T-helper 1 cell treated with Interleukin-12 subunit alpha and Interleukin-12 subunit beta and Interleukin-4 antibody, amounts not matched to agents 30 ng/mL and 1 ng/mL, for 36 hours (primary cell): ENCODE results near the gene ABCC8. TPM values are rescaled to one million over a fixed set of nuclear protein-coding genes. Genes with fewer than 3 reads are reported as not detected.

Experiments used
- intact Hi-C: fragments of 100-400 bp; cut with micrococcal nuclease; formaldehyde crosslinking; loops from one replicate; pipeline ENCODE4 v1.15.1; 2024
- total RNA-seq: library from RNA; stranded (reverse); gene quantifications from 2 replicates; pipeline ENCODE4 v1.2.3, GENCODE V29; 2022

ABCC8 gene
- total RNA-seq, 1 donor from 2014 or later, result not detected

DNA sequence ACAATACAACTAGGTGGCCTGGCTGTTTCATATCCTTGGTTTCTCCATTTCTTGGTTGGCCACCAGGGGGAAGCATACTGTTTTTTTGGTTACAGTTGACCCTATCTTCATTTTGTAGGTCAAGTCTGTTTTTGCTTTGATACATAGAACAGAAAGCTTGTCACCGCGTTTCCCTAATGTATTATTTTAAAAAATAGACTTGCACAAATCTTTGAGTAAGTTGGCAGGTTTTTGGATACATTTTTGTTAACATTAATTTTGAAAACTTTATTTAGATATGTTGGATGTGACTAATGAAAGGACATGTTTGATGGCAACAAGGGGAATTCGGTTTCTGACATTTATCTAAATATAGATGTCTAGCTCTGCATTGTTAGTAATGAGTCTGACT, 122.0 kb downstream of the ABCC8 start:
- intact Hi-C loops, result loop anchor here (1.0 to 10.0 kb wide), 7 partner anchors 30 to 1263 kb away; partner anchors contain the start of genes LDHA and PLEKHA7

DNA sequence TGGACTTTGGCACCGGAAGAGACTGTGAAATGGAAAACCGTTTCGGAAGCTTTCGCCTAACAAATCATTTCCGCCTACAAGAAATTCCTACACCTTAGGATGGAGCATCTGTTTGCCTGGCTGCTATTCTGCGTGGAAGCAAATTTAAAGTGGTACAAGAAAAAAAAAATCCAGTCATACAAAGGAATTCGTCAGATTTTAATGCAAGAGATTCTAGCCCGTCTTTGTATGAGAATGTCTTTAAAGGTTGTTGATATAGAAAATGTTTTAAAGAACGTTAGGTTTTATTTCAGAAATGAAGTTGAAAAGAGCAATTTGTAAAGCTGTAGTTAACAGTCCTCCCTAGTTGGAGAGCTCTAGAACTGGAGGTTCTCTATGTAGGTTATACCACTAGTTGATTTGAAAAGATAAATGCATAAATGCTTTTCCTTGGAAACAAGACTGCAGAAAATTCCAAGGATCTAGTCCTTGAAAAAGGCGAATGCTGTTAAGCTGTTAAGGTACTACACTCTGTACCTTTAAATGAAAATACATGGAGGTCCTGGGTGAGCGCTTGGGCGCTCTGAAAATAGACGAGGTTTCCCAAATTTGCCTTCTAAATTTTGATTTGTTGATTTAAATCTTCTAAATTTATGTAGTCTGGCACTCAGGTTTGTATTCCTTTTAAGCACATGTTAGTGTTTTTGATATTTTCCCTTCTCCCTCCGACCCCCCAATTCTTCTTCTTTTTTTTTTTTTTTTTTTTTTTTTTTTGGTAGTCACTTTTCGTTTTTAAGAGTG, 122.6 kb downstream of the ABCC8 start:
- intact Hi-C loops, result loop anchor here (1.0 to 10.0 kb wide), 12 partner anchors 30 to 1887 kb away; partner anchors contain the start of genes E2F8, LDHA, PLEKHA7 and RPS13

DNA sequence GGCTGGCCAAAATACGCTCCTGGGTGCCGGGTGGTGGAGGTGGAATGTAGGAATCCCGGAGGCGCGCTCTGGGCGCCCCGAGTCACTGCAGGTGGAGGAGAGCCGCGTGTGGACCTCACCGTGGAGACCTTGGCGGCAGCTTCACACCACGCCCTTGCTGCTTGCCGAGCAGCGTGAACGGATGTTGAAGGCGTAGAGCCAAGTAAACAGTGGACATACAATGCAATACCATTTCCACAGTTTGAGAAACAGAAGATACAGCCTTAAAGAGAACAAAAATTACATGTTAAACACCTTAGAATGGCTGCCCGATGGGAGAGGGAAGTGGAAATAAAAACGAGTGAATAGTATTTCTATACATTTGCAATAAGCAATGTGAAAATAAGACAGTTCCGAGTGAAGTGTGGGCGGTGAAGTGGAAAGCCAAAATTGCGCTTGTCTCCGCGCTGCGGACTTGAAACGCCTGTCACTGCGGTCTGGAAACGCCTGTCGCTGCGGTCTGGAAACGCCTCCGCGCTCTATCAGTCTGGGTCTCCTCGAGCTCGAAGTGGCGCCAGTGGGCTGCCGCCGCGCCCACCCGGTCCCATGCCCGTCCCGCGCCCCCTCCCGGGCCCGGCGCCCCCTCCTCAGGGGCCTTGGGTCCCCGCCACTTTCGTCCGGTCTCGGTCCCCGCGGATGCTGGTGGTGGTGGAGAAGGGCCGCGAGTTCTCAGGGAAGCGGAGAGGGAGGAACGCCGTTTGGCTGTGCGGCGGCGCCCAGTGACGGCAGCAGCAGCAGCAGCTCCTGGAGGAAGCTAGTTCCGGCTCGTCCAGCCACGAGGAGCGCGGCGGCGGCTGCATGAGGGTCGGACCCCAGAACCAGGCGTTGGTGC, 123.5 kb downstream of the ABCC8 start:
- intact Hi-C loops, result loop anchor here (1.0 to 10.0 kb wide), 9 partner anchors 56 to 1888 kb away; partner anchors contain the start of genes E2F8, LDHA, PLEKHA7 and RPS13

DNA sequence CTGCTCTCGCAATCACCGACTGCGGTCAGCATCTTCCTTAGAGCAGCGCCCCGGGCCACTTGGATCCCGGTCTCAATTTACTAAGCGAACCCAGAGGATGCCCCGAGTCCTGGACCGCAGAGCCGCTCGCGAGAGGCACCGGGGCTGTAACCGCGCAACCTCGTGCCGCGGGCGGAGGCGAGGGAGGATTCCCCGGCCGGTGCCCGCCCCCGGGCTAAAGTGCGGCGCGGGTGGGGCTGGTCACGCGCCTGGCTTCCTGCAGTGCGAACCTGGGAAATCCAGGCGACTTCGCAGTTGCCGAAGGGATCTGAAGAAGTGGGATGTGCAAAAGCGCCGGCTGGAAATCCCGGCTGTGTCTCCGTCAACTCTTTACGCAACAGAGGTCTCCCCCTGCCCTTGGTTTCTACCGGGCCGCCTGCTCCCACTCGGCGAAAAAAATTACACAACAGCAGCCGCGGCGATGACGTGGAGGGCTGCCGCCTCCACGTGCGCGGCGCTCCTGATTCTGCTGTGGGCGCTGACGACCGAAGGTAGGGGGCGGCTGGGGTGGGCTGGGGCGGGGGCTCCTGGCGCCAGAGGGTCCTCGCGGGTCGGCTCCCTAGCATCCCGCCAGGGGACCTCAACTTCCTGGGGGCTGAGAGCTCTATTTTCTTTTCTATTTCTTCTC, 125.0 kb downstream of the ABCC8 start, which contains the start of gene NCR3LG1:
TSS of gene NCR3LG1 (plus strand) at position 291 of the 667 bp plus-strand sequence. CDS start at position 461, 170 bp downstream.
- intact Hi-C loops, result loop anchor here (1.0 to 10.0 kb wide), 7 partner anchors 54 to 1889 kb away; partner anchors contain the start of genes C11orf58, E2F8, LDHA and PLEKHA7

DNA sequence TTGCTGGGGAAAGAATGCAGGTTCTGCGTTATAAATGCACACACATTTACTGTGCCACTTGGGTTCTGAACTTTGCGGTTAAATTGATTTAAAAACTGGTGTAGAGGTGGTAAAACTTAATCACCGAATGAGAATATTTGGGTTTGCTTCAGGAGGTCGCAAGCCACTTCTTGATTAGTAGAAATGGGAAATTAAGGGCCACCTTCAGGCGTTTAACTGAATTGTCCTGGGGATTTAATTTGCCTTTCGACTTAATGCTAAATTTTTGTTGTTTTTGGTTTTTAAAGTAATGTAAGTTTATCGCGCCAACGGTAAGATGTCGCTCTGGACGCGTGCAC, 125.5 kb downstream of the ABCC8 start:
- intact Hi-C loops, result loop anchor here (1.0 to 10.0 kb wide), 5 partner anchors 54 to 1266 kb away; partner anchors contain the start of genes C11orf58, LDHA and PLEKHA7

DNA sequence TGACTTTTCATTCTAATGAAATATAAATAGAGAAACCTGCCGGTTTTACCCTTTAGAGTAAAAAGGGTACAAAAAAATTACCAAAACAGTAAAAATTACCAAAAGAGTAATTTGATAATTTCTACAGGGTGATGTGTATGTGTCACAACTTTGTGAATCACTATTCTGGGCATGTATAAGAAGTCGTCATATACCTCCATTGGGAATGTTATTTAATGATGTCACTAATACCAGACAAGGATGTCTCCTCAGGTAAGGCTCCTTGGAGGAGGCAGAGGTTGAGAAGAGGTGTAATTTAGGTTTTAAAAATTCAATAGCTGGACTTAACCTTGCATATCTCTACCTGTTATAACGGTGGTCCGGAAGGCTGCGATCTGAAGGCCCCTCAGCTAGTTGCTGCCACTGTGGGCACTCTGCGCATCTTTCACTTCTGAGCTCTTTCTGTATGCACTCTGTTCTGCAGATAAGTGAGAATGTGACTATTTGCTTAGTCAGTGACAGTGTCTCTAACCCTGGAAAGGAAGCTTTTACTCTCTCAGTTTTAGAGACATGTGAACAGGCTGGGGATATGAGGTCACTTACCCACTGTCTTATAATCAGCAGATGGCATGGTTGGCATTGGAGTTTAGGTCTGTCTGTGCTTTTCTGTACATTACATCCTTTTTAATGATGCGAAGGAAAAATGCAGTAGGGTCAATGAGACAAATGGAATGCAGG, 126.0 kb downstream of the ABCC8 start:
- intact Hi-C loops, result loop anchor here (1.0 to 10.0 kb wide), 5 partner anchors 53 to 1267 kb away; partner anchors contain the start of genes C11orf58, LDHA and PLEKHA7

DNA sequence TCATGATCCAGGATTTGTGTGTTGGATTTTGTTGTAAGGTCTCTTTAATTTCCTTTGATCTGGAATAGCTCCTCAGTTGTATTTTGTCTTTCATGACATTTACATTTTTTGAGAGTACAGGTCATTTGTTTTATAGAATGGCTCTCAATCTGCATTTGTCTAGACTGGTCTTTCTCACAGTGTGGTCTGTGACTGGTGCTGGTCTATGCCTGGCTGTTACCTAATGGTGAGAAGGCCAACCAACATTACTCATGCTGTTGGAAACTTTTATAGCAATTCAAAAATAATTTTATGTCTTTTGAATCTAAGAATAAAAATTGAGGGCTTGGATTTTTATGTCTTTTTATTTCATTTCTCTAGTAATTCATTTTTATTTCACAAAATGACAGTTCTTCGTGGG, 129.0 kb downstream of the ABCC8 start:
- intact Hi-C loops, result no loop called here

DNA sequence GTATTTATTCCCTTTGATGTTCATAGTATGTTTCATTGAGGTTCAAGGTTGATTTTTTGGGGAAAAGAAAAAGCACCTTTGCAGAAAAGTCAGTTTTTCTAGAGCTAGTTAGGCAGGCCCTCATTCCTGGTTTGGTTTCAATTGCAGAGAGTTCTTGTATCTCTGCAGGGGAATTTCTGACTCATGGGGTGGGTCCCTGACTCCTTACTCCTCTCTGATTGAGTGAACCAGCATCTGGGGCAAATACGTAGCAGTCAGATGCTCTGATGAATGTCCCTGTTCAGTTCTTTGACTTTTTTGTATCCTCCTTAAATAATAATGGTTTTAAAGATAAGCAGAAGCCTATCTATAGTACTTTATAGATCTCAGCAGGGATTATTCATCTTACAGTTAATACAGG, 132.7 kb downstream of the ABCC8 start:
- intact Hi-C loops, result no loop called here

DNA sequence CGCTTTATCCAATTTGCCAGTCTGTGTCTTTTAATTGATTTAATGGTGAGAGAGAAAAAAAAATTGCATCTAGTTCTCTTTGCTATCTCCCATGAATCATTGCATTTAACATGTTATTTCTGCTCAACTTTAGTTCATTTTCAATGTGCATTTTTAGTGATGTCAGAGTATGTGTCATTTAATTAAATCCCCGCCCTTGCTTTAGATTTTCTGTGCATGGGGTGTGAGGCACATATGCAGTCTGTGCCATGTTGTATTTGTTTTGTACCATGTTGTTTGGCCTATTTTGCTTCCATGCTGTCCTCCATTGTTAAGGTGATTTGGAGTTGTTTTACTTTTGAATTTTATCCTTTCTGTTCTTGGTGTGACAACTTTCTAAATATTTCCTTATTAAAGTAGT, 133.4 kb downstream of the ABCC8 start:
- intact Hi-C loops, result no loop called here

Other genes starting within 250 kb of the ABCC8 start
- 114 and 128 TPM in 2 replicates for gene NUCB2, start 200.1 kb downstream of the ABCC8 start, total RNA-seq
- 0.88 and 1.1 TPM in 2 replicates for gene NCR3LG1, start 125.0 kb downstream of the ABCC8 start, total RNA-seq
- gene KCNJ11, start 88.2 kb downstream of the ABCC8 start, total RNA-seq, result 0.42 and 0.61 TPM in 2 replicates
- not detected in 2 replicates for gene USH1C, start 67.6 kb upstream of the ABCC8 start, total RNA-seq
- gene OTOG, start 70.4 kb upstream of the ABCC8 start, total RNA-seq, result not detected in 2 replicates
- gene MYOD1, start 242.7 kb upstream of the ABCC8 start, total RNA-seq, result not detected in 2 replicates